Effector CD4-positive, alpha-beta T cell (primary cell): ENCODE measurements around the gene TRIP12.
"Not testable (repeated sequence)": the region's sequence is repeated elsewhere in the genome, so short reads cannot be mapped to it uniquely, and the experiment has no call there.

Experiments
- DNase-seq: peaks from one replicate; pipeline ENCODE4 v3.0.0-alpha.2; 2020

The TRIP12 gene

GRCh38 chr2:229873123-229873581, 48.7 kb downstream of the TRIP12 start:
- DNase-seq, result no peak

GRCh38 chr2:229870903-229871656, 50.7 kb downstream of the TRIP12 start:
- no peak for DNase-seq

- DNase-seq, result no peak
Observed at GRCh38 chr2:229869226-229869625, 52.6 kb downstream of the TRIP12 start.

GRCh38 chr2:229868794-229869193, 53.0 kb downstream of the TRIP12 start:
- no peak for DNase-seq

GRCh38 chr2:229865033-229865432, 56.8 kb downstream of the TRIP12 start:
- no peak for DNase-seq

- no peak for DNase-seq
Observed at GRCh38 chr2:229861431-229861830, 60.4 kb downstream of the TRIP12 start.

GRCh38 chr2:229860334-229860733, 61.5 kb downstream of the TRIP12 start:
- no peak for DNase-seq

GRCh38 chr2:229858351-229858750, 63.5 kb downstream of the TRIP12 start:
- DNase-seq, result no peak

- DNase-seq, result no peak
Observed at GRCh38 chr2:229857634-229858033, 64.2 kb downstream of the TRIP12 start.

GRCh38 chr2:229856413-229856812, 65.4 kb downstream of the TRIP12 start:
- no peak for DNase-seq

- DNase-seq, result no peak
Observed at GRCh38 chr2:229855116-229855515, 66.7 kb downstream of the TRIP12 start.

GRCh38 chr2:229852565-229852964, 69.2 kb downstream of the TRIP12 start:
- DNase-seq, result peak; percentile 39

- no peak for DNase-seq
Observed at GRCh38 chr2:229851870-229852269, 69.9 kb downstream of the TRIP12 start.

- DNase-seq, result not testable (repeated sequence)
Observed at GRCh38 chr2:229850355-229851275, 71.2 kb downstream of the TRIP12 start.

- no peak for DNase-seq
Observed at GRCh38 chr2:229849073-229849472, 72.7 kb downstream of the TRIP12 start.

- DNase-seq, result no peak
Observed at GRCh38 chr2:229843613-229844012, 78.2 kb downstream of the TRIP12 start.

- no peak for DNase-seq
Observed at GRCh38 chr2:229838729-229839128, 83.1 kb downstream of the TRIP12 start.

- DNase-seq, result no peak
Observed at GRCh38 chr2:229836847-229837246, 85.0 kb downstream of the TRIP12 start.

- no peak for DNase-seq
Observed at GRCh38 chr2:229835596-229836283, 86.1 kb downstream of the TRIP12 start.

GRCh38 chr2:229834368-229834767, 87.4 kb downstream of the TRIP12 start:
- DNase-seq, result not testable (repeated sequence)

- no peak for DNase-seq
Observed at GRCh38 chr2:229832510-229832898, 89.3 kb downstream of the TRIP12 start.

GRCh38 chr2:229831805-229832509, 89.9 kb downstream of the TRIP12 start:
- DNase-seq, result no peak

- DNase-seq, result no peak
Observed at GRCh38 chr2:229825476-229825875, 96.3 kb downstream of the TRIP12 start.
